HUES48 (cell line): ENCODE measurements around the gene MYO10.

Source experiments
- H3K27ac ChIP-seq: one replicate; pipeline ENCODE4 v1.7.0; 2013; ENCODE audit warnings: low read depth, low read length, inconsistent platforms
- H3K27me3 ChIP-seq: 2 replicates; pipeline ENCODE4 v1.6.1; 2013; ENCODE audit warnings: mild to moderate bottlenecking, low read length; ENCODE audit not compliant: control insufficient read depth, insufficient read depth
- H3K36me3 ChIP-seq: 2 replicates; pipeline ENCODE4 v1.6.1; 2013; ENCODE audit warnings: low read length; ENCODE audit not compliant: control insufficient read depth, insufficient read depth
- H3K4me1 ChIP-seq: 2 replicates; pipeline ENCODE4 v1.6.1; 2013; ENCODE audit warnings: mild to moderate bottlenecking, low read length; ENCODE audit not compliant: control insufficient read depth, insufficient read depth
- H3K4me3 ChIP-seq: 2 replicates; pipeline ENCODE4 v1.5.1; 2013; ENCODE audit warnings: mild to moderate bottlenecking, low read depth, low read length
- H3K9ac ChIP-seq: 2 replicates; pipeline ENCODE4 v1.6.1; 2013; ENCODE audit warnings: mild to moderate bottlenecking, low read depth, low read length, moderate library complexity
- H3K9me3 ChIP-seq: 2 replicates; pipeline ENCODE4 v1.6.1; 2013; ENCODE audit warnings: low read length; ENCODE audit not compliant: control insufficient read depth, insufficient read depth

MYO10 gene

DNA sequence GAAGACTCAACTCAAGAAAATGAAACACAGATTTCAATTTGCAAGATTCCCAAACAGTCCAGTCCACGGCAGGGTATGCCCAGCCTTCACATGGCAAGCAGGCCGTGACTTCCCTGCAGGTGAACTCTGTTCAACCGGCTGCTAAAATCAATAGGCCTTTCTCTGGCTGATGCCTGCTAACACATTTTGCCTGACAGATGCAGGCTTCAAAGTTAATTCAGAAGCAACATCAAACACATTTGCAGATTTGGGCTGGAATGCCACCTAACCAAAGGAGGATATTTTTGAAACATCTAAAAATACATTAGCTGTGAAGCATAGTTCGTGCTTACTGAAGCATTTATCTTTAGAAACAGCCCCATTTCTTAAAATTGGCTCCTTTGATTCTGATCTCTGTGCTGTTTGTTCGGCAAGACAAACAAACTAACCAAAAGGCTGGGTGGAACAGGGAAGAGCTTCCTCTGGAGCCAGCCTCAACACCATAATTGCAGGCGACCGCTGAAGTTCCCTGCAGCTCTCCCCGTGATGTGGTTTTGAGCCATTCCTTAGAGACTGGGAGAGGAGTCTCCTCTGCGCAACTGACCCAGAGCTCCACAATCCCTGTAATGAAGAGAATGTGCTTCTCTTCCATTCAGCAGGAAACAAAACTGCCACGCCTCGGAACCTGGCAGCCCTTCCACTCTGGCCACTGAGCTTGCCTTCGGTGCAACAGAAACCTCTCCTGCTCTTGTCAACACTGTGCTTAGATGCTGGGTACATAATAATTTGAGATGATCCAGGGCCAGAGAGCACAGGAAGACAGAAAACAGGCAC lies 126.5 kb downstream of the MYO10 start:
- Histone ChIP-seq H3K9ac (no peak overlapping the region), H3K4me1 (0 out of 2 replicates have a peak, but pooled peaks cover 6% of the 10 kb centered on the region), H3K27ac (no peak overlapping the region), H3K4me3 (no peak overlapping the region), H3K36me3 (0 out of 2 replicates have a peak, but pooled peaks cover 3% of the 10 kb centered on the region), H3K9me3 (no peaks in the 10 kb centered on the region), H3K27me3 (no peaks in the 10 kb centered on the region)

DNA sequence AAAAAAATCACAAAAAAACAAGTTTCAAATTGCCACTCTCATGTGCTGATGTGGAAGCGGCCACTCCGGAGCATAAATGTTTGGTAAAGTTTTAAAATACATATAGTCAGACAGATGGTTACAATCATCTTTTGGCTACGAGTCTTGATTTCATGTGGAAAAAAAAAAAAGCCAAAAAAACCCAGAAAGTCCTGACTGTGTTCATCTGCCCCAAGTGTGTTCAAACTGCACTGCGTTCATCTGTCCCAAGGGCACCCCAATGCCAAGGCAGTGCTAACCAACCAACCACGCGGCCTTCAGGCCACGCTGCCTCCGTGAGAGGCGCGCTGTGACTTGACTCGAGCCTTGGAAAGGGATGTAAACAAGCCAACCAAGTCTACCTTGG lies 127.1 kb downstream of the MYO10 start:
- Histone ChIP-seq H3K27me3 (no peaks in the 10 kb centered on the region), H3K4me3 (no peak overlapping the region), H3K9me3 (no peaks in the 10 kb centered on the region), H3K9ac (no peak overlapping the region), H3K4me1 (0 out of 2 replicates have a peak, but pooled peaks cover 6% of the 10 kb centered on the region), H3K27ac (no peak overlapping the region), H3K36me3 (no peaks in the 10 kb centered on the region)

DNA sequence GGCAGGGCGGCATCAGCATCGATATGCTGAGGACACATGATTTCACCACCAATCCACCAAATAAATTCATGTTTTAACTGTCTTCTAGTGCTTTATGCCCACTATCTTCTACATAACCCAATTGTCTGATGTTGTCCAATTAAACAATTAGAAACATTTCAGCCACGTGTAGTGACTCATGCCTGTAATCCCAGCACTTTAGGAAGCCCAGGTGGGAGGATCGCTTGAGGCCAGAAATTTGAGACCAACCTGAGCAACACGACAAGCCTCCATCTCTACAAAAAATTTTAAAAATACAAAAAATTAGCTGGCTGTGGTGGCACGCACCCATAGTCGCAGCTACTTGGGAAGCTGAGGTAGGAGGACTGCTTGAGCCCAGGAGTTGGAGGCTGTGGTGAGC lies 128.1 kb downstream of the MYO10 start:
- Histone ChIP-seq H3K36me3 (no peaks in the 10 kb centered on the region), H3K4me3 (no peak overlapping the region), H3K9ac (no peak overlapping the region), H3K27ac (no peak overlapping the region), H3K27me3 (no peaks in the 10 kb centered on the region), H3K4me1 (0 out of 2 replicates have a peak, but pooled peaks cover 6% of the 10 kb centered on the region), H3K9me3 (no peaks in the 10 kb centered on the region)

DNA sequence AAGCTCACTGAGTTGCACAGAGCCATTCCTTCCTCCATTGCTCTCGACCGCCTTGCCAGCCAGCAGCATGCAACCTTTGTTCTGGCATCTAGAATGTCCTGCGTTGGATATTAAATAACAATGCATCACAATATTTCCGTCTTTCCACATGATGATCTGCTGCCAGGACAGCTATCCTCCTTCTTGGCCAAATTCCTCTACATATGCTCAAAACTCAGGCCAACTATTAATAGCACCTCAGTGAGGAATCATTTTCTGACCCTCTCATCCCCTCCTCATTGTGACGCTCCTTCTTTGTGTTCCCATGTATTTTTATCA lies 128.6 kb downstream of the MYO10 start:
- Histone ChIP-seq H3K27me3 (no peaks in the 10 kb centered on the region), H3K9ac (no peak overlapping the region), H3K4me3 (no peak overlapping the region), H3K27ac (no peak overlapping the region), H3K9me3 (no peaks in the 10 kb centered on the region), H3K4me1 (0 out of 2 replicates have a peak, but pooled peaks cover 6% of the 10 kb centered on the region), H3K36me3 (no peaks in the 10 kb centered on the region)

DNA sequence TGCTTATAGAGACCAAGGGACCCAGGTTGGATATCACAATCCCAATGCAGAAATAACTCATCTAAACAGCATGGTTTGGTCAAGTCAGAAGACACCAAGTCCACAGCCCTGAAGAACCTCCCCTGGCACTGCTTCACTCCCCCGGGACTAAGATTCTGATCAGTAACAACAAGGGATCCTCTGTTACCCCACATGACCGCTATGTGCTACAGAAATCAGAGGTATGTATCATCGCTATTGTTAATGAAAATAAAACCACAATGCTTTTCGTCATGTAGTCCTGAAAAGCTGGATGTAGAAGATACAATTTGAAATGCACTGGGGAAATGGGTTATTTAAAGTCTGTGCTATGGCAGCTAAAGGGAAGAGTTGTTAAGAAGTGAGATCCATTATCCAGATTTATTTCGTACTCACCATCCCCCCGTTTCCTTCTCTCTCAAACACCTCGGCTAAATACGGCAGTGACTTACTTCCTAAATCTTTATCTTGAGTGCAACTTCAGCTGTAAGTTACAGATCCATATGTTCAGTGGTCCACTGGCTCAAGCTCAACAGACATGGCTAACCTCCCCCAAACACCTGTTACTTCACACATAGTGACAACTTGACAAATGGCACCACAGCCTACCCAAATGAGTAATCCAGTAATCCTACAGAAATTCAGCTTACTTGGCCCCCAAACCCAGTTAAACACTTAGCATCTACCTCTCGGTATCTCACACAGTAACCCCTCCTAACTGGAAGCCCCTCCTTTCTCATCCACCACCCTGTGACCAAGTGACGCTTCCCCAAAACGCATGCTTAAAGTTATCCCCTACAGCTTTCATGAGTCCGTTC lies 129.2 kb downstream of the MYO10 start:
- Histone ChIP-seq H3K4me1 (0 out of 2 replicates have a peak, but pooled peaks cover 6% of the 10 kb centered on the region), H3K9me3 (no peaks in the 10 kb centered on the region), H3K36me3 (no peaks in the 10 kb centered on the region), H3K27ac (no peak overlapping the region), H3K27me3 (no peaks in the 10 kb centered on the region), H3K4me3 (no peak overlapping the region), H3K9ac (no peak overlapping the region)

DNA sequence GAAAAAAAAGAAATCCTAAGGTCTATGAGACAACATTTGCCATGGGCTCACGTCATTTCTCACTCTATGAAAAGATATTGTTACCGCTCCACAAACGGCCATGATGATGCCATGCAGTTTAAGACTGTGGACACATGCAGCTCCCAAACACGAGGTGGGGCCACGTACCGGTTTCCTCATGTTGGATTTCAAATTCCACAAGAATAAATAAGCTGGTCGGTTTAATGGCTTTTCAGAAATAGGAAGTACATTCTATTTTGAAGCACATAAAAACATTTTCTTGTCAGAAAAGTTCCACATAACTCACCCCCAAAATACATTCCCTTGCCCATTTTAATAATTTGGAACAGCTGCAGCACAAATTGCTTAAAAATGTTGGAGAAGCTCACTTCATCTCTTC lies 130.6 kb downstream of the MYO10 start:
- Histone ChIP-seq H3K4me1 (0 out of 2 replicates have a peak, but pooled peaks cover 10% of the 10 kb centered on the region), H3K9ac (no peak overlapping the region), H3K36me3 (no peaks in the 10 kb centered on the region), H3K27me3 (no peaks in the 10 kb centered on the region), H3K4me3 (no peak overlapping the region), H3K9me3 (no peaks in the 10 kb centered on the region), H3K27ac (no peak overlapping the region)

DNA sequence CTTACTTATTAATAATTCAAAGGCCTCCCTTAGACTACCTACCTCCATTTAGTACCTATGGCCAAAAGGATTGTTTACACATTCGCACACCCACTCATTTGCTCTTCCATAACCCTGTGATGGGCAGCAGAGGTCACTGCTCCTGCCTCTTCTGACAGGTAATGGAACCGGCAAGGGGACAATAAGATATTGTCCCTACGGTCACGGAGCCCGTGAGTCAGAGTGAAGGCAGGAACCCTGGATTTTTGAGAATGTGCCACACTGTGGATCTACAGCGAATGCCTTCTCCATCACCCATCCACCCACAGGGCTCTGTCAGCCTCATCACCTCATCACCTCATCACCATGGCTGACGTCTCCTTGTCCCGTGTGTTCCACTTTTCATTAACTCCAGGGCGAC lies 132.3 kb downstream of the MYO10 start:
- Histone ChIP-seq H3K4me3 (no peak overlapping the region), H3K9me3 (no peaks in the 10 kb centered on the region), H3K27ac (no peak overlapping the region), H3K36me3 (no peaks in the 10 kb centered on the region), H3K9ac (no peak overlapping the region), H3K27me3 (no peaks in the 10 kb centered on the region), H3K4me1 (0 out of 2 replicates have a peak, but pooled peaks cover 10% of the 10 kb centered on the region)

DNA sequence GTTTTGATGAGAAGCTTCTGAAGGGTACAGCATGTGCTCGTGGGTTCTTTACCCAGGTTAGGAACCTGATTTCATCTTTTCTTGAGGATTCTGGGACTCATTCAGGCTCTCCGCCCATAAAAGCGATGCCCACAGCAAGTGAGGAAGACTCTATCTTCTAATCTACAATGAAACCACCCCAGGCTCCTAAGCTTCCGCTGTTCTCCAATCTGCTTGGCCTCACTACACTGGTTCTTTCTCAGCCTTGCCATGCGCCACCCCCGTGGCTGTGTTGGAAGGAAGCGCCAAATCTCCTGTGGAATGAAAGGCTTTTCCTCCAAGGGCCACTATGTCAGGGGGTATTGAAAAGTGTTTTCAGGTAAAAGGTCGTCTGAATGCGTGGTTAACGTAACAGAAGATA lies 135.6 kb downstream of the MYO10 start:
- Histone ChIP-seq H3K27ac (no peak overlapping the region), H3K9me3 (no peaks in the 10 kb centered on the region), H3K4me1 (0 out of 2 replicates have a peak, but pooled peaks cover 8% of the 10 kb centered on the region), H3K27me3 (no peaks in the 10 kb centered on the region), H3K36me3 (no peaks in the 10 kb centered on the region), H3K4me3 (no peak overlapping the region), H3K9ac (no peak overlapping the region)

DNA sequence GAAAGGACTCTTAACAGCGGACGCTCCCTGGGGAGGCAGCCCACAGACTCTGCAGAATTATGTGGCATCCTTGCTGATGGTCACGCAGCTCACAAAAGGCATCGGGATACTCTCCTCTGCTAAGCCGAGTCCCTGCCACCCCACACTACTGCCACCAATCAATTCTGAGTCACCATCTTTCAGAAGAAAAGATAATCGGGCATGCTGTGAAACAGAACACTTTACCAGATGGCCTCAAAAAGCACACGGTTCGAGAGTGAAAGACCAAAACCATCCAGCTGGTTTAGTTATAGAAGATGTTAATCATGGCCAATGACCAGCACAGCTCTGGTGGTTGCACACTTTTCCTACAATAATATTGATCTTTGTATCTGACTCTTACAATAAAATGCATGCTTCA lies 136.3 kb downstream of the MYO10 start:
- no peak overlapping the region for H3K27ac ChIP-seq
- H3K27me3 ChIP-seq, result no peaks in the 10 kb centered on the region
- H3K9me3 ChIP-seq, result no peaks in the 10 kb centered on the region
- no peak overlapping the region for H3K9ac ChIP-seq
- no peaks in the 10 kb centered on the region for H3K36me3 ChIP-seq
- H3K4me1 ChIP-seq, result 0 out of 2 replicates have a peak, but pooled peaks cover 8% of the 10 kb centered on the region
- no peak overlapping the region for H3K4me3 ChIP-seq

DNA sequence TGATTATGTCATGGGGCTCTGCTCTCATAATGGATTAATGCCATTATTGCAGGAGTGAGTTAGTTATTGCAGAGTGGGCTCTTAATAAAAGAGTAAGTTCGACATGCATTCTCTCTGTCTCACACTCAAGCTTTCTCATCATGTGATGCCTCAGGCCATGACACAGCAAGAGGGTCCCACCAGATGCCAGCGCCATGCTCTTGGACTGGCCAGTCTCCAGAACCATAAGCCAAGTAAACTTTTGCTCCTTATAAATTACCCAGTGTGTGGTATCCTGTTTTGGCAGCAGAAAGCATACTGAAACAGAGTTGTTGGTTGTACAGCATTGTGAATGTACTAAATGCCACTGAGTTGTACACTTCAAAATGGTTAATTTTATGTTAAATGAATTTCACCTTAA lies 138.1 kb downstream of the MYO10 start:
- H3K4me1 ChIP-seq, result 0 out of 2 replicates have a peak, but pooled peaks cover 8% of the 10 kb centered on the region
- H3K36me3 ChIP-seq, result no peaks in the 10 kb centered on the region
- H3K9ac ChIP-seq, result no peak overlapping the region
- no peak overlapping the region for H3K27ac ChIP-seq
- no peaks in the 10 kb centered on the region for H3K27me3 ChIP-seq
- H3K9me3 ChIP-seq, result no peaks in the 10 kb centered on the region
- no peak overlapping the region for H3K4me3 ChIP-seq
